ENCODE results near the gene ZHX3.
"Not testable (repeated sequence)": the region's sequence is repeated elsewhere in the genome, so short reads cannot be mapped to it uniquely, and the experiment has no call there.

The ZHX3 gene

GRCh38 chr20:41135187-41135887, 182.2 kb downstream of the ZHX3 start:
- Histone ChIP-seq H3K4me3 (no peak overlapping the region), H3K27ac (no peak overlapping the region)
- no peak for DNase-seq (ENCODE audit: low spot score)
- TF ChIP-seq, protein P1, sequence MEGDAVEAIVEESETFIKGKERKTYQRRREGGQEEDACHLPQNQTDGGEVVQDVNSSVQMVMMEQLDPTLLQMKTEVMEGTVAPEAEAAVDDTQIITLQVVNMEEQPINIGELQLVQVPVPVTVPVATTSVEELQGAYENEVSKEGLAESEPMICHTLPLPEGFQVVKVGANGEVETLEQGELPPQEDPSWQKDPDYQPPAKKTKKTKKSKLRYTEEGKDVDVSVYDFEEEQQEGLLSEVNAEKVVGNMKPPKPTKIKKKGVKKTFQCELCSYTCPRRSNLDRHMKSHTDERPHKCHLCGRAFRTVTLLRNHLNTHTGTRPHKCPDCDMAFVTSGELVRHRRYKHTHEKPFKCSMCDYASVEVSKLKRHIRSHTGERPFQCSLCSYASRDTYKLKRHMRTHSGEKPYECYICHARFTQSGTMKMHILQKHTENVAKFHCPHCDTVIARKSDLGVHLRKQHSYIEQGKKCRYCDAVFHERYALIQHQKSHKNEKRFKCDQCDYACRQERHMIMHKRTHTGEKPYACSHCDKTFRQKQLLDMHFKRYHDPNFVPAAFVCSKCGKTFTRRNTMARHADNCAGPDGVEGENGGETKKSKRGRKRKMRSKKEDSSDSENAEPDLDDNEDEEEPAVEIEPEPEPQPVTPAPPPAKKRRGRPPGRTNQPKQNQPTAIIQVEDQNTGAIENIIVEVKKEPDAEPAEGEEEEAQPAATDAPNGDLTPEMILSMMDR (IDR thresholded peaks at IDR 0.05) = no peak

DNA sequence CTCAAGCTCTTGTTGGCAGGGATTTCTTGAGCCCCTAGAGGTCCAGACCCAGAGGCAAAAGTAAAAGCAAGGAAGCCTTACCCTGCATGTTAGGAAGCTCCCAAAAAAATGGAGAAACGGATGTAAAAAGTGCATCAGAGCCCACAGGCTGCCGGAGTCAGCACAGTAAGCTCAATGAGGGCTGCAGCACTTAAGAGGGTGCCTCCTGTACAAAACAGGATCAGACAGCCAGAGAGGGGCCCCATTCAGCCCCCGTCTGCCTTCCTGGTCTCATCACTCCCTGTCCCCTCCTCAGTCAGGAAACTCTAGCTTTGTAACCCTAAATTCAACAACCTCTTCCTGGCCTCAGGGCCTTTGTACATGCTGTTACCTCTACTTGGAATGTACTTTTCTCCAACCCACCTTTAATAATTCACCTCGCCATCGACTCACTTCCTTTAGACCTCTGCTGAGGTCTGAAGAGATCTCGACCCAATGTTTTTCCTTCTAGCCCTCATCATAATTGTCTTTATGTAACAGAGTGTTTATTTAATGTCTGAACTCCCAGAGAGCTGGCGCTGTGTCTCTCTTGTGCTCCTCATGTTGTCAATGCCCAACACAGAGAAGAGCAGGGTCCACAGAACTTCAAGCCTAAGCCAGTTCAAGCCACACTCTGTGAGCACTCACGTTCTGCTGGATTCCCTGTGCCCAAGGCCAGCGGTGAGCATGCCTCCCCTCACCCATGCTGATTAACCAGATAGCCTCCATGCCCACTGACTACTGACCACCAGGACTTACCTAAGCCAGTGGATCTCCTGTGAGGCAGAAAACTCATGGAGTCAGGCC, 183.0 kb downstream of the ZHX3 start:
- TF ChIP-seq, protein P1 (IDR thresholded peaks at IDR 0.05) = no peak
- Histone ChIP-seq H3K27ac (no peak overlapping the region), H3K4me3 (no peak overlapping the region)
- DNase-seq (ENCODE audit: low spot score) = no peak

- no peak for DNase-seq (ENCODE audit: low spot score)
- TF ChIP-seq, protein P1 (IDR thresholded peaks at IDR 0.05) = no peak
- no peak overlapping the region for H3K4me3 ChIP-seq
- H3K27ac ChIP-seq = no peak overlapping the region
Observed at GRCh38 chr20:41133709-41134361, 183.7 kb downstream of the ZHX3 start.

DNA sequence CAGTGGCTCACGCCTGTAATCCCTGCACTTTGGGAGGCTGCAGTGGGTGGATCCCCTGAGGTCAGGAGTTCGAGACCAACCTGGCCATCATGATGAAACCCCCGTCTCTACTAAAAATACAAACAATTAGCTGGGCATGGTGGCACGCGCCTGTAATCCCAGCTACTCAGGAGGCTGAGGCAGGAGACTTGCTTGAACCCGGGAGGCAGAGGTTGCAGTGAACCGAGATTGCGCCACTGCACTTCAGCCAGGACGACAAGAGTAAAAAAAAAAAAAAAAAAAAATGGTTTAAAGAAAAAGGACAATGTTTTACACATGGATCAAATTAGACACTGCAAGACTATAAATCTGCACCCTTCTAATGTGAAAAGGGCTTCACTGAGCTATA, 185.1 kb downstream of the ZHX3 start:
- H3K4me3 ChIP-seq; DNase-seq (ENCODE audit: low spot score); H3K27ac ChIP-seq: not testable (repeated sequence)

- Histone ChIP-seq H3K27ac (no peak overlapping the region), H3K4me3 (no peak overlapping the region)
- no peak for DNase-seq (ENCODE audit: low spot score)
- TF ChIP-seq, protein P1 (IDR thresholded peaks at IDR 0.05) = no peak
Observed at GRCh38 chr20:41131594-41132387, 185.7 kb downstream of the ZHX3 start.

Measured in coronary artery (tissue), 2 donors.